GM12891 (cell line): ENCODE data around the gene TCHHL1.

Experiments
- PAX5 ChIP-seq: IDR thresholded peaks from 2 replicates; pipeline ENCODE4 v1.6.1; 2011; ENCODE audit warnings: low read length, moderate library complexity, mild to moderate bottlenecking; ENCODE audit not compliant: insufficient read depth, severe bottlenecking
- POLR2A ChIP-seq: IDR thresholded peaks from 2 replicates; pipeline ENCODE4 v1.6.1; 2011; ENCODE audit warnings: low read depth, low read length, control low read depth
- POLR2AphosphoS5 ChIP-seq: IDR thresholded peaks from 2 replicates; pipeline ENCODE4 v1.6.1; 2011; ENCODE audit warnings: low read depth, low read length, control low read depth
- POU2F2 ChIP-seq: IDR thresholded peaks from 2 replicates; pipeline ENCODE4 v1.6.1; 2011; ENCODE audit warnings: low read depth, mild to moderate bottlenecking, control low read depth, low read length, moderate library complexity
- SPI1 ChIP-seq: IDR thresholded peaks from 2 replicates; pipeline ENCODE4 v1.6.1; 2011; ENCODE audit warnings: low read depth, low read length, control low read depth
- TAF1 ChIP-seq: IDR thresholded peaks from 2 replicates; pipeline ENCODE4 v1.6.1; 2011; ENCODE audit warnings: low read depth, low read length, control low read depth

DNA sequence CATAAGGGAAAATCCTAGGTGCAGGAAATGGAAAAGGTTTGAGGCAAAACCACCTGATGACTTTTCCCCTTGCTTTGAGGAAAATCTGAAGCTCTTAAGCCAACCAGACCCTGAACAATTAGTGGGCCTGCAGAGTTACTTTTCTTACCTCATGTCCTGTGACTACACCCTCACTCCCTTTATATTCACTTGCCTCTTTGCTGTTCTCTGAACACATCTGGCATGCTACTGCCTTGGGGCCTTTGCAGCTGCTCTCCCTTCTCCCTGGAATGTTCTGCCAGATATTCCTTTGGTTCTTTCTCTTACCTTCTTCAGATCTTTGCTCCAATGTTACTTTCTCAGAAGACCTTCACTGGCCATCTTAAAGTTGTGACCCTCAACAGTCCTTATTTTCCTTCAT lies 48.4 kb upstream of the TCHHL1 start:
- TF ChIP-seq SPI1 (no peak), POLR2A (no peak), POLR2AphosphoS5 (no peak), TAF1 (no peak), PAX5 (no peak), POU2F2 (no peak)
